Upper lobe of left lung (tissue), 6 donors: ENCODE data around the gene DISC1. TPM values are rescaled to one million over a fixed set of nuclear protein-coding genes. Genes with fewer than 3 reads are reported as not detected.
"Not testable (repeated sequence)": the region's sequence is repeated elsewhere in the genome, so short reads cannot be mapped to it uniquely, and the experiment has no call there.

Source experiments
- ATAC-seq, 2 donors: fragments of 200-7000 bp; cut with Tn5 transposase; one replicate each; pipeline ENCODE4 v1.9.1; 2022; ENCODE audit warnings: mild to moderate bottlenecking in 2 of 2, moderate library complexity in 2 of 2; ENCODE audit not compliant: low FRiP score in 2 of 2
- DNase-seq, 2 donors: peaks; one replicate each; pipeline ENCODE4 v3.0.0-alpha.2; 2019 to 2020
- H3K27ac ChIP-seq, 4 donors: fragments of 200-600 bp; sonication (generic); one replicate each; pipeline ENCODE4 v1.5.1; 2016 to 2019
- H3K27me3 ChIP-seq, 4 donors: fragments of 200-600 bp; sonication (generic); one replicate each; pipeline ENCODE4 v1.5.1; 2017 to 2019
- H3K36me3 ChIP-seq, 4 donors: fragments of 200-600 bp; sonication (generic); one replicate each; pipeline ENCODE4 v1.5.1; 2016 to 2019
- H3K4me1 ChIP-seq, 4 donors: fragments of 200-600 bp; sonication (generic); one replicate each; pipeline ENCODE4 v1.5.1; 2018 to 2019
- H3K4me3 ChIP-seq, 4 donors: fragments of 200-600 bp; sonication (generic); one replicate each; pipeline ENCODE4 v1.5.1; 2017 to 2019; ENCODE audit warnings: mild to moderate bottlenecking in 2 of 4, moderate library complexity in 1 of 4
- H3K9me3 ChIP-seq, 4 donors: fragments of 200-600 bp; sonication (generic); one replicate each; pipeline ENCODE4 v1.5.1; 2018 to 2019
- EP300 ChIP-seq, 4 donors: sonication (generic); formaldehyde crosslinking; IDR thresholded peaks; one replicate each; pipeline ENCODE4 v1.5.1; 2017; ENCODE audit warnings: antibody characterized with exemption in 4 of 4, control low read depth in 2 of 4
- POLR2A ChIP-seq, 4 donors: fragments of 450-650 bp; IDR thresholded peaks; one replicate each; pipeline ENCODE4 v1.5.1; 2016 to 2017; ENCODE audit warnings: antibody characterized with exemption in 4 of 4, mild to moderate bottlenecking in 2 of 4
- POLR2AphosphoS5 ChIP-seq, 2 donors: sonication (generic); formaldehyde crosslinking; IDR thresholded peaks; one replicate each; pipeline ENCODE4 v1.5.1; 2017; ENCODE audit warnings: antibody characterized with exemption in 2 of 2
- WGBS, 2 donors: methylation state at CpG; one replicate each; pipeline ENCODE4 v1.1.5; 2017 to 2018; 5-methylcytosine and 5-hydroxymethylcytosine counted together
- total RNA-seq, 6 donors: library from RNA; depleted of rRNA in 4 of 6; stranded (reverse); fragments of >200 nt in 4 of 6; gene quantifications; one replicate each; pipeline versions ENCODE4 v1.1.0 to v1.2.1, GENCODE V29; 2016 to 2021
- TF ChIP-seq, protein P1 (sequence below), 6 experiments: fragments of 450-650 bp in 4 of 6; fragments of 200-600 bp in 2 of 6; sonication (generic) in 2 of 6; IDR thresholded peaks; one replicate each; pipeline ENCODE4 v1.5.1; 2016 to 2019; ENCODE audit warnings: antibody characterized with exemption in 6 of 6
- donor health status: DM: no; HTN: no; CAD: no; lungs with moderate emphysema.
- donor health status: DM: no; HTN: yes; CAD: no; lungs with severe emphysema.

The DISC1 gene
- total RNA-seq, 6 donors from 2014 or later: 6.1 to 16.8 (median 10.5) TPM

DNA sequence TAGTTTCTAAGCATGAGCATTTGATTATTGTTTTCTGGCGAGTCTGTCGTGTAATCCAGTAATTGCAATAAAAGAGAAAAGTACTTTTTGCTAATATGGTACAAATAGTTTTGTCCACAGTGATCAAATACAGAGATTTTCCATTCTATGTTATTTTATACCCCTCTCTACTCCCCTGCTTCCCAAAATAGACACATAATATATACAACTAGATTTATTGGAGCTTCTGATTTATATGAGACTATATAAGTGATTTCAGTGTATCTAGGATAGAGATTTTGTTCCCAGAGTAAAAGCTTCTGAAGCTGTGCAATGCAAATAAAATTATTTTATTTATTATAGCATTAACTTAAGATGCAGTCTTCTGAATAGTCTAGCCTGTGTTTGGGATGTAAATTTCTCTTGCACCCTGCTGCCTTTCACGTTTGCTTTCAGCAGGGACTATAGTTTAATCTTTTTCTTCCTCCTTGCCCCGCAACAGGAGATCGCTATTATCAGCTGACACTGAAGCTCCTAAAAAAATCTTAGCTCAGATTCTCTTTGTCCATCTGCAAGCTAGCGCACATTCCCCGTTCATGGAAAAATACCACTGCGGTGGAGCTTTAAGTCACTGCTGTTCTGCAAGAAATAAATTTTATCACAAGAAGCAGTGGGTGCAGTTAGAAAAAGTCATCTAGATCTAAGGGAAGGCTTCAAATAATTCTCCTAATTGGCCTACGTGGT, 273.3 kb downstream of the DISC1 start:
- ATAC-seq: no peak
- H3K4me1 ChIP-seq: no peaks in the 10 kb centered on the region
- 81 to 87% methylated on average over 9 of the region's 9 CpGs for WGBS, 2 donors
- H3K36me3 ChIP-seq: no peaks in the 10 kb centered on the region
- H3K4me3 ChIP-seq: no peak overlapping the region
- no peak overlapping the region for H3K27ac ChIP-seq
- no peak for DNase-seq
- no peaks in the 10 kb centered on the region for H3K9me3 ChIP-seq
- no peaks in the 10 kb centered on the region for H3K27me3 ChIP-seq
- TF ChIP-seq POLR2A (IDR thresholded peaks at IDR 0.05) (no peak), EP300 (IDR thresholded peaks at IDR 0.05) (no peak), POLR2AphosphoS5 (IDR thresholded peaks at IDR 0.05) (no peak)
- TF ChIP-seq, protein P1, sequence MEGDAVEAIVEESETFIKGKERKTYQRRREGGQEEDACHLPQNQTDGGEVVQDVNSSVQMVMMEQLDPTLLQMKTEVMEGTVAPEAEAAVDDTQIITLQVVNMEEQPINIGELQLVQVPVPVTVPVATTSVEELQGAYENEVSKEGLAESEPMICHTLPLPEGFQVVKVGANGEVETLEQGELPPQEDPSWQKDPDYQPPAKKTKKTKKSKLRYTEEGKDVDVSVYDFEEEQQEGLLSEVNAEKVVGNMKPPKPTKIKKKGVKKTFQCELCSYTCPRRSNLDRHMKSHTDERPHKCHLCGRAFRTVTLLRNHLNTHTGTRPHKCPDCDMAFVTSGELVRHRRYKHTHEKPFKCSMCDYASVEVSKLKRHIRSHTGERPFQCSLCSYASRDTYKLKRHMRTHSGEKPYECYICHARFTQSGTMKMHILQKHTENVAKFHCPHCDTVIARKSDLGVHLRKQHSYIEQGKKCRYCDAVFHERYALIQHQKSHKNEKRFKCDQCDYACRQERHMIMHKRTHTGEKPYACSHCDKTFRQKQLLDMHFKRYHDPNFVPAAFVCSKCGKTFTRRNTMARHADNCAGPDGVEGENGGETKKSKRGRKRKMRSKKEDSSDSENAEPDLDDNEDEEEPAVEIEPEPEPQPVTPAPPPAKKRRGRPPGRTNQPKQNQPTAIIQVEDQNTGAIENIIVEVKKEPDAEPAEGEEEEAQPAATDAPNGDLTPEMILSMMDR (IDR thresholded peaks at IDR 0.05): no peak

DNA sequence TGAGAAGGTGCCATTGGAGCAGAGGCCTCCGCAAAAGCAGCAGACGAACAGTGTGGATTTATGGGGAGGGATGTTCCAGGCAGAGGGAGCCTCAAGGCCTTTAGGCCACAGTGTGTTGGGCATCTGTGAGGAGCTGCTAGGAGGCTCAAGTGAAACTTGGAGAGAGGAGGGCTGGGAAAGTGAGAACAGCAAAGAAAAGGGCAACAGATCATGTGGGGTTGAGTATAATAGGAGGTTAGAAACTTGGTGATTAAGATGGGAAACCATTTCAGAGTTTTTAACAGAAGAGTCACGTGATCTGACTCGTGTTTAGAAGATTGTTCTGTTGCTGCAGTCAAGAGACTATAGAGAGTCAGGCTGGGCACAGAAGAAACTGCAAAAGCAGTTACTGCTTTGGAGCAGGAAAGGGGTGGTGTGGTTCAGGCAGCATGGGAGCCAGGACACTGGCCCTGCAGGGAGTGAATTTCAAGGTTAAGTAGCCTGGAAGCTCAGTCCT, 277.0 kb downstream of the DISC1 start:
- H3K36me3 ChIP-seq: no peaks in the 10 kb centered on the region
- no peak overlapping the region for H3K27ac ChIP-seq
- WGBS, 2 donors: 89 to 93% methylated on average over 4 of the region's 4 CpGs
- no peaks in the 10 kb centered on the region for H3K27me3 ChIP-seq
- TF ChIP-seq, protein P1 (IDR thresholded peaks at IDR 0.05): no peak
- no peak for TF ChIP-seq EP300 (IDR thresholded peaks at IDR 0.05)
- no peak for TF ChIP-seq POLR2A (IDR thresholded peaks at IDR 0.05)
- TF ChIP-seq POLR2AphosphoS5 (IDR thresholded peaks at IDR 0.05): no peak
- no peaks in the 10 kb centered on the region for H3K4me1 ChIP-seq
- DNase-seq (no peak), ATAC-seq (no peak)
- H3K9me3 ChIP-seq: no peaks in the 10 kb centered on the region
- no peak overlapping the region for H3K4me3 ChIP-seq

DNA sequence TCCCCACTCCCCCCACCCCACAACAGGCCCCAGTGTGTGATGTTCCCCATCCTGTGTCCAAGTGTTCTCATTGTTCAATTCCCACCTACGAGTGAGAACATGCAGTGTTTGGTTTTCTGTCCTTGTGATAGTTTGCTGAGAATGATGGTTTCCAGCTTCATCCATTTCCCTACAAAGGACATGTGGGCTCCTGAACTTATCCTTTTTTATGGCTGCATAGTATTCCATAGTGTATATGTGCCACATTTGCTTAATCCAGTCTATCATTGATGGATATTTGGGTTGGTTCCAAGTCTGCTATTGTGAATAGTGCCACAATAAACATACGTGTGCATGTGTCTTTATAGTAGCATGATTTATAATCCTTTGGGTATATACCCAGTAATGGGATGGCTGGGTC, 280.7 kb downstream of the DISC1 start:
- 83 to 91% methylated on average over 2 of the region's 2 CpGs for WGBS, 2 donors
- H3K4me1 ChIP-seq, H3K36me3 ChIP-seq, H3K9me3 ChIP-seq, H3K27ac ChIP-seq, ATAC-seq, H3K27me3 ChIP-seq, DNase-seq, H3K4me3 ChIP-seq: not testable (repeated sequence)

DNA sequence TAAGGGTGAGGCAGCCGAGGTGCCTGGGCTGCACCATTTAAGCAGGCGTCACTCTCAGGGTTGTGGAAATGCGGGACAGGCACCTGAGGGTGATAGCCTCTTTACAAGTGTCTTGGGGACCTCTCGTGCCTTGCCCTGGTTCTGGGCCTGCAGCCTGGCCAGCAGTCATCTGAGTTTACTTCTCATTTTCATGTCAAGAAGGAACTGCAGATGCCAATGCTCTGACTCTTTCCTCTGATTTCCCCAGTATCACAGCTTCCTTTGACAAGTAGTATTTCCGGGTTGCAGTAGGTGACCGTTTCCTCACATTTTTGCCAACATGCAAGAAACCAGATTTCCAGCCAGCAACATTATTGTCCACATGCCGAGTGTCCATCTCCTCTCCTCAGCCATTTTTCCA, 286.9 kb downstream of the DISC1 start:
- ATAC-seq: no peak
- no peaks in the 10 kb centered on the region for H3K36me3 ChIP-seq
- no peaks in the 10 kb centered on the region for H3K27me3 ChIP-seq
- H3K9me3 ChIP-seq: no peaks in the 10 kb centered on the region
- H3K4me3 ChIP-seq: no peak overlapping the region
- WGBS, 2 donors: 76 to 87% methylated on average over 7 of the region's 7 CpGs
- no peak for TF ChIP-seq EP300 (IDR thresholded peaks at IDR 0.05)
- no peak for DNase-seq
- H3K27ac ChIP-seq: no peak overlapping the region
- peaks cover 0 to 6% (median 3%) of the 10 kb centered on the region in 4 donors for H3K4me1 ChIP-seq

DNA sequence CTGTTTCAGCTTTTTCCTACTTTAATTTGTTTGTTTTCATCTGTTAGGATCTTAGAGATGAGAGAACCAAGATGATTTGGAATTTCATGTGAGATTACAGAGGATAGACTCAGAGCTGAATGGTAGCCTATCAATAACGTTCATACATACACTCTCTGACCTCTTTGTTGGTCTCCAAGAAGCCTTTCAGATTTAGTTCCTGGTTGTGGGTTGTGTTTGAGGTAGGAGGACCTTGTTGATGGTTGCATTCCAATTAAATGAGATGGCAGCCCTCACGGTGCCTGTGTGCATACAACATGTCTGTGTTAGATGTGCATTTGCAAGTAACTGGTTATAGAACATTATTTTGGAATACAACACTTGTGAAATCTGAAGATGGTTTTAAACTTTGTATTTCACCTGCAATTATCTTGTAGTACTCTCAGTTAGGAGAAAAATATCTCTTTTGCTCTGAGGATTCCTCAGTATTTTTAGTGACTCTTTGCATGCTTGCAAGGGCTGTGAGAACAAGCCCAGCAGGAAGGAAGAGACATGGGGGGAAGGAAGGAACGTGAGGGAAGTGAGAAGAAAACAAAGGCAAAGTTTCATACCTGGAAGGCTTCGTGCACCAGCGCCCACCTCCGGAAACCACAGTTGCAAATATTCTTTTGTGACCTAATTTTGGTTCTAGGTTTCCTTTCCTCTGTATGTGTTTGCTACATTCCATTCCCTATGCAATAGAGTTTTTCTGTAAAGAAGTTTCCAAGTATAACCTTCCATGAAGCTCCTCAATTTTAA, 291.8 kb downstream of the DISC1 start:
- TF ChIP-seq, protein P1 (IDR thresholded peaks at IDR 0.05): no peak
- TF ChIP-seq POLR2AphosphoS5 (IDR thresholded peaks at IDR 0.05) (no peak), POLR2A (IDR thresholded peaks at IDR 0.05) (no peak), EP300 (IDR thresholded peaks at IDR 0.05) (no peak)
- WGBS, 2 donors: 41 to 49% methylated on average over 6 of the region's 6 CpGs

More for the DNA sequence above, 291.8 kb downstream of the DISC1 start:
- no peak overlapping the region for H3K27ac ChIP-seq
- H3K4me1 ChIP-seq: peaks cover 12 to 18% (median 13%) of the 10 kb centered on the region in 4 donors
- no peak overlapping the region for H3K4me3 ChIP-seq
- H3K36me3 ChIP-seq: no peaks in the 10 kb centered on the region
- no peaks in the 10 kb centered on the region for H3K27me3 ChIP-seq
- DNase-seq: no peak
- no peaks in the 10 kb centered on the region for H3K9me3 ChIP-seq
- ATAC-seq: no peak
